Liver (tissue), 3 donors: ENCODE data around the gene FHDC1.

Experiments
- CTCF ChIP-seq: fragments of 150-350 bp; IDR thresholded peaks from 2 replicates; pipeline ENCODE4 v1.5.1; 2017; ENCODE audit warnings: improper control_type of control experiment, low read depth, low read length; ENCODE audit not compliant: missing input control
- EGR1 ChIP-seq, 2 donors: IDR thresholded peaks; 2 replicates each; pipeline ENCODE4 v1.6.1; 2016 to 2018; ENCODE audit warnings: antibody characterized with exemption in 2 of 2, low read depth in 2 of 2
- GABPA ChIP-seq, 2 donors: IDR thresholded peaks in 1 of 2; conservative IDR thresholded peaks in 1 of 2; 2 replicates each; pipeline ENCODE4 v1.6.1; 2016; ENCODE audit warnings: antibody characterized with exemption in 2 of 2, mild to moderate bottlenecking in 1 of 2, moderate library complexity in 1 of 2
- RAD21 ChIP-seq, 2 donors: IDR thresholded peaks; 2 replicates each; pipeline ENCODE4 v1.6.1; 2016; ENCODE audit warnings: antibody characterized with exemption in 2 of 2, mild to moderate bottlenecking in 2 of 2
- TAF1 ChIP-seq: conservative IDR thresholded peaks from 2 replicates; pipeline ENCODE4 v1.6.1; 2016; ENCODE audit warnings: antibody characterized with exemption, mild to moderate bottlenecking
- YY1 ChIP-seq: IDR thresholded peaks from 2 replicates; pipeline ENCODE4 v1.6.1; 2016; ENCODE audit warnings: antibody characterized with exemption, mild to moderate bottlenecking
- ZBTB33 ChIP-seq: IDR thresholded peaks from 2 replicates; pipeline ENCODE4 v1.6.1; 2016; ENCODE audit warnings: antibody characterized with exemption
- TF ChIP-seq, protein P1 (sequence below): IDR thresholded peaks from 2 replicates; pipeline ENCODE4 v1.6.1; 2016; ENCODE audit warnings: antibody characterized with exemption
- donor health status: healthy.
- donor health status: healthy.

- no peak for TF ChIP-seq ZBTB33
- TF ChIP-seq CTCF, result no peak
- no peak for TF ChIP-seq GABPA (IDR thresholded peaks at IDR 0.05 in 1 of 2, conservative IDR thresholded peaks at IDR 0.05 in 1 of 2)
- no peak for TF ChIP-seq EGR1 (IDR thresholded peaks at IDR 0.05; ENCODE audit: low read depth in 2 of 2)
- TF ChIP-seq YY1, result no peak
- TF ChIP-seq TAF1, result no peak
- TF ChIP-seq, protein P1, sequence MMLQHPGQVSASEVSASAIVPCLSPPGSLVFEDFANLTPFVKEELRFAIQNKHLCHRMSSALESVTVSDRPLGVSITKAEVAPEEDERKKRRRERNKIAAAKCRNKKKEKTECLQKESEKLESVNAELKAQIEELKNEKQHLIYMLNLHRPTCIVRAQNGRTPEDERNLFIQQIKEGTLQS, result no peak
- TF ChIP-seq RAD21 (IDR thresholded peaks at IDR 0.05), result no peak
These were observed 2.3 kb downstream of the FHDC1 start for GRCh38 chr4:152938237-152938947.
